MM.1S (cell line): Measurements from ENCODE around the gene PRR9.

ENCODE experiments used
- DNase-seq: peaks from one replicate; pipeline ENCODE4 v3.0.0-alpha.2; 2015
- H2AFZ ChIP-seq: fragments of 300-600 bp; sonication (generic); 2 replicates; pipeline ENCODE4 v1.6.0; 2016; ENCODE audit warnings: antibody characterized with exemption, low read length
- H3F3A ChIP-seq: fragments of 300-600 bp; sonication (generic); 2 replicates; pipeline ENCODE4 v1.6.1; 2016; ENCODE audit warnings: mild to moderate bottlenecking, antibody characterized with exemption, low read length, moderate library complexity, mixed read lengths; ENCODE audit not compliant: insufficient read depth
- H3K27ac ChIP-seq: fragments of 300-600 bp; sonication (generic); 2 replicates; pipeline ENCODE4 v1.5.1; 2016; ENCODE audit warnings: mild to moderate bottlenecking, low read length
- H3K27me3 ChIP-seq: fragments of 300-600 bp; sonication (generic); replicated peaks from 2 replicates; pipeline ENCODE4 v1.6.0; 2016; ENCODE audit warnings: low read length; ENCODE audit not compliant: insufficient read depth
- H3K36me3 ChIP-seq: fragments of 300-600 bp; sonication (generic); replicated peaks from 2 replicates; pipeline ENCODE4 v1.6.1; 2016; ENCODE audit warnings: mild to moderate bottlenecking, low read length, mixed read lengths; ENCODE audit not compliant: insufficient read depth
- H3K4me1 ChIP-seq: fragments of 300-600 bp; sonication (generic); 2 replicates; pipeline ENCODE4 v1.6.1; 2016; ENCODE audit warnings: low read length, mixed read lengths
- H3K4me2 ChIP-seq: fragments of 300-600 bp; sonication (generic); 2 replicates; pipeline ENCODE4 v1.6.0; 2016; ENCODE audit warnings: low read depth, low read length
- H3K4me3 ChIP-seq: fragments of 300-600 bp; sonication (generic); 2 replicates; pipeline ENCODE4 v1.5.1; 2016; ENCODE audit warnings: low read length, mixed read lengths
- H3K79me2 ChIP-seq: fragments of 300-600 bp; sonication (generic); 2 replicates; pipeline ENCODE4 v1.6.1; 2016; ENCODE audit warnings: mixed run types, low read length, mixed read lengths
- H3K9ac ChIP-seq: fragments of 300-600 bp; sonication (generic); 2 replicates; pipeline ENCODE4 v1.6.1; 2016; ENCODE audit warnings: low read length, mixed read lengths
- H3K9me2 ChIP-seq: fragments of 300-600 bp; sonication (generic); replicated peaks from 2 replicates; pipeline ENCODE4 v1.6.1; 2016; ENCODE audit warnings: mild to moderate bottlenecking, low read length, mixed read lengths; ENCODE audit not compliant: insufficient read depth
- H3K9me3 ChIP-seq: fragments of 300-600 bp; sonication (generic); replicated peaks from 2 replicates; pipeline ENCODE4 v1.6.1; 2016; ENCODE audit warnings: mild to moderate bottlenecking, low read length, mixed read lengths; ENCODE audit not compliant: insufficient read depth
- H4K20me1 ChIP-seq: fragments of 300-600 bp; sonication (generic); 2 replicates; pipeline ENCODE4 v1.6.1; 2016; ENCODE audit warnings: mild to moderate bottlenecking, low read length, moderate library complexity, mixed read lengths; ENCODE audit not compliant: insufficient read depth
- CTCF ChIP-seq: fragments of 300-600 bp; sonication (generic); IDR thresholded peaks from 2 replicates; pipeline ENCODE4 v1.5.1; 2016; ENCODE audit warnings: antibody characterized with exemption, low read length, mixed read lengths
- EZH2 ChIP-seq: fragments of 300-600 bp; sonication (generic); optimal IDR thresholded peaks from 2 replicates; pipeline ENCODE3; 2017; ENCODE audit warnings: low read depth, mild to moderate bottlenecking, antibody characterized with exemption, low read length, mixed read lengths
- EZH2phosphoT487 ChIP-seq: fragments of 300-600 bp; sonication (generic); IDR thresholded peaks from 2 replicates; pipeline ENCODE4 v1.6.1; 2018; ENCODE audit warnings: antibody characterized with exemption, low read length

Gene PRR9

GRCh38 chr1:153217212-153217611, at the start of gene PRR9:
Gene PRR9, plus strand, starts transcription at chr1:153217584. Its CDS starts 561 bp downstream, at chr1:153218145.
- Histone ChIP-seq H3K4me3 (no peak within 1 kb of the TSS), H4K20me1 (no peaks in the 10 kb centered on the region), H3K4me1 (no peaks in the 10 kb centered on the region), H3K36me3 (no peaks in the 10 kb centered on the region), H3K27me3 (no peaks in the 10 kb centered on the region), H3K4me2 (no peak within 1 kb of the TSS), H3K27ac (no peak within 1 kb of the TSS), H3K9me2 (no peaks in the 10 kb centered on the region), H2AFZ (no peak within 1 kb of the TSS), H3K9ac (no peak within 1 kb of the TSS), H3K9me3 (no peaks in the 10 kb centered on the region), H3K79me2 (no peaks in the 10 kb centered on the region), H3F3A (no peaks in the 10 kb centered on the region)
- TF ChIP-seq EZH2phosphoT487 (no peak), CTCF (no peak), EZH2 (no peak)
- no peak for DNase-seq

GRCh38 chr1:153168686-153169085, 48.7 kb upstream of the PRR9 start:
- Histone ChIP-seq H2AFZ (no peak overlapping the region), H3K9ac (no peak overlapping the region), H3K27ac (no peak overlapping the region), H3K36me3 (no peaks in the 10 kb centered on the region), H3K4me1 (no peaks in the 10 kb centered on the region), H3K9me3 (no peaks in the 10 kb centered on the region), H3K4me3 (no peak overlapping the region), H3K9me2 (no peaks in the 10 kb centered on the region), H3K4me2 (no peak overlapping the region), H4K20me1 (no peaks in the 10 kb centered on the region), H3K79me2 (no peaks in the 10 kb centered on the region), H3F3A (no peaks in the 10 kb centered on the region), H3K27me3 (no peaks in the 10 kb centered on the region)
- TF ChIP-seq CTCF = no peak
- TF ChIP-seq EZH2 = no peak
- no peak for TF ChIP-seq EZH2phosphoT487
- no peak for DNase-seq

GRCh38 chr1:153174624-153175023, 42.8 kb upstream of the PRR9 start:
- H3K79me2 ChIP-seq = no peaks in the 10 kb centered on the region
- H3K9me2 ChIP-seq = no peaks in the 10 kb centered on the region

More at GRCh38 chr1:153174624-153175023, 42.8 kb upstream of the PRR9 start:
- no peaks in the 10 kb centered on the region for H3F3A ChIP-seq
- no peaks in the 10 kb centered on the region for H3K9me3 ChIP-seq
- no peak overlapping the region for H3K4me2 ChIP-seq
- no peaks in the 10 kb centered on the region for H3K27me3 ChIP-seq
- H2AFZ ChIP-seq = no peak overlapping the region
- no peaks in the 10 kb centered on the region for H3K36me3 ChIP-seq
- no peaks in the 10 kb centered on the region for H3K4me1 ChIP-seq
- no peak overlapping the region for H3K4me3 ChIP-seq
- DNase-seq = no peak
- H3K9ac ChIP-seq = no peak overlapping the region
- no peak overlapping the region for H3K27ac ChIP-seq
- no peak for TF ChIP-seq CTCF
- TF ChIP-seq EZH2phosphoT487 = no peak
- no peak for TF ChIP-seq EZH2
- H4K20me1 ChIP-seq = no peaks in the 10 kb centered on the region
